Keratinocyte (primary cell): Measurements from ENCODE around the gene DSTN. TPM values are rescaled to one million over a fixed set of nuclear protein-coding genes. Genes with fewer than 3 reads are reported as not detected.

Experiments used
- DNase-seq: peaks from one replicate; pipeline ENCODE4 v3.0.0-alpha.2; 2011; ENCODE audit warnings: low read depth, missing footprints, low spot score
- FAIRE-seq: peaks from 2 replicates; lab custom pipeline; 2011; peaks lifted over from hg19 to GRCh38; lab: Jason Lieb, UNC
- H2AFZ ChIP-seq: 2 replicates; pipeline ENCODE4 v1.6.0; 2012; ENCODE audit warnings: low read length, control low read depth, inconsistent platforms; ENCODE audit not compliant: control insufficient read depth
- H3K27ac ChIP-seq: 2 replicates; pipeline ENCODE4 v1.5.1; 2011; ENCODE audit warnings: low read length; ENCODE audit not compliant: control insufficient read depth, insufficient read depth
- H3K27me3 ChIP-seq: 3 replicates; pipeline ENCODE4 v1.6.0; 2011; ENCODE audit warnings: low read length; ENCODE audit not compliant: control insufficient read depth, insufficient read depth; ENCODE audit errors: extremely low read depth
- H3K36me3 ChIP-seq, 2 experiments: 2 replicates in 1 of 2; 3 replicates in 1 of 2; pipeline ENCODE4 v1.5.1; 2011; ENCODE audit warnings: low read length in 2 of 2, mild to moderate bottlenecking in 1 of 2; ENCODE audit not compliant: control insufficient read depth in 2 of 2, insufficient read depth in 2 of 2; ENCODE audit errors: extremely low read depth in 1 of 2
- H3K4me1 ChIP-seq: 3 replicates; pipeline ENCODE4 v1.5.1; 2011; ENCODE audit warnings: low read length; ENCODE audit not compliant: control insufficient read depth, insufficient read depth; ENCODE audit errors: extremely low read depth
- H3K4me2 ChIP-seq: 3 replicates; pipeline ENCODE4 v1.6.0; 2011; ENCODE audit warnings: low read depth, low read length; ENCODE audit not compliant: control insufficient read depth, insufficient read depth; ENCODE audit errors: extremely low read depth
- H3K4me3 ChIP-seq, 3 experiments: fragments of 200-600 bp in 1 of 3; sonication (generic) in 1 of 3; 2 replicates in 2 of 3; 3 replicates in 1 of 3; pipeline ENCODE4 v1.5.1; 2011 to 2016; ENCODE audit warnings: low read length in 3 of 3, mild to moderate bottlenecking in 3 of 3, control low read depth in 2 of 3, inconsistent platforms in 1 of 3, low read depth in 1 of 3, mixed read lengths in 1 of 3, mixed run types in 1 of 3, moderate library complexity in 1 of 3; ENCODE audit not compliant: control insufficient read depth in 2 of 3, insufficient read depth in 2 of 3; ENCODE audit errors: extremely low read depth in 1 of 3
- H3K79me2 ChIP-seq: 2 replicates; pipeline ENCODE4 v1.6.0; 2012; ENCODE audit warnings: low read length; ENCODE audit not compliant: control insufficient read depth, insufficient read depth
- H3K9ac ChIP-seq: 3 replicates; pipeline ENCODE4 v1.6.0; 2011; ENCODE audit warnings: low read length; ENCODE audit not compliant: control insufficient read depth, insufficient read depth; ENCODE audit errors: extremely low read depth
- H3K9me1 ChIP-seq: 3 replicates; pipeline ENCODE4 v1.6.0; 2011; ENCODE audit warnings: low read length; ENCODE audit not compliant: control insufficient read depth, insufficient read depth; ENCODE audit errors: extremely low read depth
- H3K9me3 ChIP-seq: 2 replicates; pipeline ENCODE4 v1.5.1; 2012; ENCODE audit warnings: low read depth, low read length; ENCODE audit not compliant: control insufficient read depth
- H4K20me1 ChIP-seq: 3 replicates; pipeline ENCODE4 v1.6.0; 2011; ENCODE audit warnings: low read length; ENCODE audit not compliant: control insufficient read depth, insufficient read depth; ENCODE audit errors: extremely low read depth
- EZH2 ChIP-seq: IDR thresholded peaks from one replicate; pipeline ENCODE4 v1.6.1; 2012; ENCODE audit warnings: inconsistent platforms, mild to moderate bottlenecking, low read length, moderate library complexity
- dilution Hi-C: fragments of 300-500 bp; cut with MboI; formaldehyde crosslinking; loops from one replicate; pipeline ENCODE4 v1.7.0; 2020; ENCODE audit warnings: low sequenced_read_pairs; ENCODE audit not compliant: extremely low pct_ligation_motif_present
- polyA plus RNA-seq, 5 experiments: library from polyadenylated mRNA; depleted of rRNA in 3 of 5; stranded (reverse) in 3 of 5; stranded (forward) in 1 of 5; unstranded in 1 of 5; fragments of >200 nt; gene quantifications; 1 replicate in 1 of 5; 2 replicates in 3 of 5; 3 replicates in 1 of 5; pipeline versions ENCODE4 v1.2.1 to v1.2.3, GENCODE V29; 2011 to 2012; ENCODE audit warnings: missing spikeins in 2 of 5, low read depth in 1 of 5, low replicate concordance in 1 of 5
- TF ChIP-seq, protein P1 (sequence below), 3 experiments: IDR thresholded peaks in 1 of 3; conservative IDR thresholded peaks in 1 of 3; optimal IDR thresholded peaks in 1 of 3; 2 replicates in 2 of 3; 3 replicates in 1 of 3; pipeline versions ENCODE3 to v1.5.1; 2011; ENCODE audit warnings: low read length in 3 of 3, mild to moderate bottlenecking in 3 of 3, moderate library complexity in 2 of 3, control low read depth in 1 of 3, inconsistent platforms in 1 of 3; ENCODE audit not compliant: insufficient read depth in 2 of 3; ENCODE audit errors: extremely low read depth in 1 of 3

DSTN gene
- polyA plus RNA-seq, 1 donor (not counting 4 experiments of a cell fraction or from before 2014, with no cell fraction given) = 288 TPM

GRCh38 chr20:17657079-17657825 lies 87.4 kb downstream of the DSTN start:
- no peak for FAIRE-seq
- no peak overlapping the region for H3K27ac ChIP-seq
- H3K79me2 ChIP-seq = peaks cover 61% of the 10 kb centered on the region
- H2AFZ ChIP-seq = no peak overlapping the region
- TF ChIP-seq, protein P1, sequence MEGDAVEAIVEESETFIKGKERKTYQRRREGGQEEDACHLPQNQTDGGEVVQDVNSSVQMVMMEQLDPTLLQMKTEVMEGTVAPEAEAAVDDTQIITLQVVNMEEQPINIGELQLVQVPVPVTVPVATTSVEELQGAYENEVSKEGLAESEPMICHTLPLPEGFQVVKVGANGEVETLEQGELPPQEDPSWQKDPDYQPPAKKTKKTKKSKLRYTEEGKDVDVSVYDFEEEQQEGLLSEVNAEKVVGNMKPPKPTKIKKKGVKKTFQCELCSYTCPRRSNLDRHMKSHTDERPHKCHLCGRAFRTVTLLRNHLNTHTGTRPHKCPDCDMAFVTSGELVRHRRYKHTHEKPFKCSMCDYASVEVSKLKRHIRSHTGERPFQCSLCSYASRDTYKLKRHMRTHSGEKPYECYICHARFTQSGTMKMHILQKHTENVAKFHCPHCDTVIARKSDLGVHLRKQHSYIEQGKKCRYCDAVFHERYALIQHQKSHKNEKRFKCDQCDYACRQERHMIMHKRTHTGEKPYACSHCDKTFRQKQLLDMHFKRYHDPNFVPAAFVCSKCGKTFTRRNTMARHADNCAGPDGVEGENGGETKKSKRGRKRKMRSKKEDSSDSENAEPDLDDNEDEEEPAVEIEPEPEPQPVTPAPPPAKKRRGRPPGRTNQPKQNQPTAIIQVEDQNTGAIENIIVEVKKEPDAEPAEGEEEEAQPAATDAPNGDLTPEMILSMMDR (optimal IDR thresholded peaks at IDR 0.05 in 1 of 3, IDR thresholded peaks at IDR 0.05 in 1 of 3, conservative IDR thresholded peaks at IDR 0.05 in 1 of 3; ENCODE audit: extremely low read depth in 1 of 3, insufficient read depth in 2 of 3, low read length in 3 of 3) = no peak
- no peak for TF ChIP-seq EZH2
- DNase-seq = no peak
- H3K4me2 ChIP-seq = no peak overlapping the region
- peaks cover 2% of the 10 kb centered on the region for H3K9me1 ChIP-seq
- no peak overlapping the region for H3K9ac ChIP-seq
- H3K27me3 ChIP-seq = no peaks in the 10 kb centered on the region
- peaks cover 2% of the 10 kb centered on the region for H3K4me1 ChIP-seq
- peaks cover 29 to 31% of the 10 kb centered on the region in 2 experiments for H3K36me3 ChIP-seq
- no peaks in the 10 kb centered on the region for H3K9me3 ChIP-seq
- peaks cover 12% of the 10 kb centered on the region for H4K20me1 ChIP-seq
- H3K4me3 ChIP-seq = no peak overlapping the region
- dilution Hi-C loops = no loop called here

- no peak for TF ChIP-seq EZH2
- TF ChIP-seq, protein P1 (optimal IDR thresholded peaks at IDR 0.05 in 1 of 3, IDR thresholded peaks at IDR 0.05 in 1 of 3, conservative IDR thresholded peaks at IDR 0.05 in 1 of 3; ENCODE audit: extremely low read depth in 1 of 3, insufficient read depth in 2 of 3, low read length in 3 of 3) = no peak
- FAIRE-seq (no peak), DNase-seq (no peak)
- Histone ChIP-seq H3K36me3 (peaks cover 29 to 31% of the 10 kb centered on the region in 2 experiments), H3K9me3 (no peaks in the 10 kb centered on the region), H3K27ac (no peak overlapping the region), H3K27me3 (no peaks in the 10 kb centered on the region), H3K4me2 (no peak overlapping the region), H3K9me1 (peaks cover 2% of the 10 kb centered on the region), H3K4me3 (no peak overlapping the region), H2AFZ (no peak overlapping the region), H3K79me2 (peaks cover 64% of the 10 kb centered on the region), H3K9ac (no peak overlapping the region), H3K4me1 (peaks cover 2% of the 10 kb centered on the region), H4K20me1 (peaks cover 12% of the 10 kb centered on the region)
- dilution Hi-C loops = no loop called here
Measured at GRCh38 chr20:17657898-17658647, 88.2 kb downstream of the DSTN start.
